Suprapubic skin (tissue), 4 donors: ENCODE data around the gene ADCY9. TPM values are rescaled to one million over a fixed set of nuclear protein-coding genes. Genes with fewer than 3 reads are reported as not detected.

Source experiments
- DNase-seq, 2 donors: peaks; one replicate each; pipeline ENCODE4 v3.0.0-alpha.2; 2019; ENCODE audit warnings: low spot score in 2 of 2
- H3K27ac ChIP-seq: fragments of 200-600 bp; sonication (generic); one replicate; pipeline ENCODE4 v1.5.1; 2019
- H3K27me3 ChIP-seq: fragments of 200-600 bp; sonication (generic); one replicate; pipeline ENCODE4 v1.5.1; 2019
- H3K36me3 ChIP-seq: fragments of 200-600 bp; sonication (generic); one replicate; pipeline ENCODE4 v1.5.1; 2019
- H3K4me1 ChIP-seq: fragments of 200-600 bp; sonication (generic); one replicate; pipeline ENCODE4 v1.5.1; 2019
- H3K4me3 ChIP-seq: fragments of 200-600 bp; sonication (generic); one replicate; pipeline ENCODE4 v1.5.1; 2019; ENCODE audit warnings: mild to moderate bottlenecking
- H3K9me3 ChIP-seq: fragments of 200-600 bp; sonication (generic); one replicate; pipeline ENCODE4 v1.5.1; 2019
- EP300 ChIP-seq: sonication (generic); formaldehyde crosslinking; IDR thresholded peaks from one replicate; pipeline ENCODE4 v1.6.1; 2017; ENCODE audit warnings: antibody characterized with exemption
- POLR2A ChIP-seq, 2 donors: fragments of 450-650 bp; IDR thresholded peaks; one replicate each; pipeline ENCODE4 v1.6.1; 2017; ENCODE audit warnings: antibody characterized with exemption in 2 of 2, mild to moderate bottlenecking in 2 of 2, moderate library complexity in 2 of 2
- POLR2AphosphoS5 ChIP-seq, 3 donors: sonication (generic); formaldehyde crosslinking; IDR thresholded peaks; one replicate each; pipeline ENCODE4 v1.6.1; 2017; ENCODE audit warnings: antibody characterized with exemption in 3 of 3
- WGBS: methylation state at CpG from one replicate; pipeline ENCODE4 v1.1.5; 2018; 5-methylcytosine and 5-hydroxymethylcytosine counted together
- total RNA-seq, 4 donors: library from RNA; depleted of rRNA; stranded (reverse); fragments of >200 nt; gene quantifications; one replicate each; pipeline ENCODE4 v1.1.0, GENCODE V29; 2016
- TF ChIP-seq, protein P1 (sequence below), 2 donors: fragments of 200-600 bp in 1 of 2; fragments of 450-650 bp in 1 of 2; sonication (generic) in 1 of 2; IDR thresholded peaks; one replicate each; pipeline ENCODE4 v1.5.1; 2016 to 2019; ENCODE audit warnings: antibody characterized with exemption in 2 of 2, mild to moderate bottlenecking in 1 of 2, moderate library complexity in 1 of 2

ADCY9 gene
- total RNA-seq, 4 donors from 2014 or later: 21.5 to 27.2 (median 26.4) TPM

DNA sequence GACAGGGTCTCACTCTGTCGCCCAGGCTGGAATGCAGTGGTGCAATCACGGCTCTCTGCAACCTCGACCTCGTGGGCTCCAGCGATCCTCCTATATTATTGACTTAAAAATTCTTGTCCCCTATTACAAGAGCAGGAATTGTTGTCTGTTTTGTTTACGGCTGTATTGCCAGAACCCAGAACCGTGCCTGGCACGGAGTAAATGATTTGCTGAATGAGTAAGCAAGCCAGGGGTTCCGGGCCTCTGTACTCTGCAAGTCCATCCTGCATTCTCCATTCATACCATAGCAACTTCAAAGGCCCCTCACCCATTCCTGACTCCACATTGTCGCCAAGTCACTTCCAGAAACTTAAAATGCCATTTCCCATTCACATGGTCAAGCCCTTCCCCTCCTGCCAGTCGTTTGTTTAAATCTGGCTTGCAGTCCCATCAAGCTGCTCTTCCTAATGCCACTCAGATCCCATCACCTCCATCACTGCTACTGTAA, 6.9 kb downstream of the ADCY9 start:
- no peak for TF ChIP-seq POLR2AphosphoS5 (IDR thresholded peaks at IDR 0.05)
- no peak for TF ChIP-seq EP300
- TF ChIP-seq, protein P1, sequence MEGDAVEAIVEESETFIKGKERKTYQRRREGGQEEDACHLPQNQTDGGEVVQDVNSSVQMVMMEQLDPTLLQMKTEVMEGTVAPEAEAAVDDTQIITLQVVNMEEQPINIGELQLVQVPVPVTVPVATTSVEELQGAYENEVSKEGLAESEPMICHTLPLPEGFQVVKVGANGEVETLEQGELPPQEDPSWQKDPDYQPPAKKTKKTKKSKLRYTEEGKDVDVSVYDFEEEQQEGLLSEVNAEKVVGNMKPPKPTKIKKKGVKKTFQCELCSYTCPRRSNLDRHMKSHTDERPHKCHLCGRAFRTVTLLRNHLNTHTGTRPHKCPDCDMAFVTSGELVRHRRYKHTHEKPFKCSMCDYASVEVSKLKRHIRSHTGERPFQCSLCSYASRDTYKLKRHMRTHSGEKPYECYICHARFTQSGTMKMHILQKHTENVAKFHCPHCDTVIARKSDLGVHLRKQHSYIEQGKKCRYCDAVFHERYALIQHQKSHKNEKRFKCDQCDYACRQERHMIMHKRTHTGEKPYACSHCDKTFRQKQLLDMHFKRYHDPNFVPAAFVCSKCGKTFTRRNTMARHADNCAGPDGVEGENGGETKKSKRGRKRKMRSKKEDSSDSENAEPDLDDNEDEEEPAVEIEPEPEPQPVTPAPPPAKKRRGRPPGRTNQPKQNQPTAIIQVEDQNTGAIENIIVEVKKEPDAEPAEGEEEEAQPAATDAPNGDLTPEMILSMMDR (IDR thresholded peaks at IDR 0.05): no peak
- no peak for TF ChIP-seq POLR2A (IDR thresholded peaks at IDR 0.05)
- Histone ChIP-seq H3K4me3 (no peak overlapping the region), H3K27me3 (no peaks in the 10 kb centered on the region), H3K36me3 (no peaks in the 10 kb centered on the region), H3K4me1 (peaks cover 37% of the 10 kb centered on the region), H3K9me3 (no peaks in the 10 kb centered on the region), H3K27ac (no peak overlapping the region)
- WGBS: 76% methylated on average over 11 of the region's 11 CpGs
- DNase-seq: no peak

- Histone ChIP-seq H3K9me3 (no peaks in the 10 kb centered on the region), H3K27ac (no peak overlapping the region), H3K4me3 (no peak overlapping the region), H3K36me3 (no peaks in the 10 kb centered on the region), H3K27me3 (no peaks in the 10 kb centered on the region), H3K4me1 (peaks cover 12% of the 10 kb centered on the region)
- no peak for DNase-seq
- TF ChIP-seq POLR2AphosphoS5 (IDR thresholded peaks at IDR 0.05): no peak
- TF ChIP-seq, protein P1 (IDR thresholded peaks at IDR 0.05): no peak
- TF ChIP-seq POLR2A (IDR thresholded peaks at IDR 0.05): no peak
- TF ChIP-seq EP300: no peak
- 89% methylated on average over 4 of the region's 4 CpGs for WGBS
These were observed 9.7 kb downstream of the ADCY9 start for GRCh38 chr16:4106516-4106915.

- H3K4me1 ChIP-seq: peaks cover 5% of the 10 kb centered on the region
- no peaks in the 10 kb centered on the region for H3K27me3 ChIP-seq
- no peak for DNase-seq
- WGBS: 94% methylated on average over 5 of the region's 5 CpGs
- no peaks in the 10 kb centered on the region for H3K36me3 ChIP-seq
- TF ChIP-seq POLR2A (IDR thresholded peaks at IDR 0.05) (no peak), POLR2AphosphoS5 (IDR thresholded peaks at IDR 0.05) (no peak), EP300 (no peak)
- TF ChIP-seq, protein P1 (IDR thresholded peaks at IDR 0.05): no peak
- no peaks in the 10 kb centered on the region for H3K9me3 ChIP-seq
- H3K27ac ChIP-seq: no peak overlapping the region
- no peak overlapping the region for H3K4me3 ChIP-seq
These were observed 10.4 kb downstream of the ADCY9 start for GRCh38 chr16:4105848-4106247.

GRCh38 chr16:4103745-4104144, 12.5 kb downstream of the ADCY9 start:
- H3K9me3 ChIP-seq: no peaks in the 10 kb centered on the region
- H3K36me3 ChIP-seq: no peaks in the 10 kb centered on the region
- DNase-seq: no peak
- no peaks in the 10 kb centered on the region for H3K4me1 ChIP-seq
- TF ChIP-seq POLR2A (IDR thresholded peaks at IDR 0.05): no peak
- TF ChIP-seq POLR2AphosphoS5 (IDR thresholded peaks at IDR 0.05): no peak
- TF ChIP-seq EP300: no peak
- TF ChIP-seq, protein P1 (IDR thresholded peaks at IDR 0.05): no peak
- no peak overlapping the region for H3K4me3 ChIP-seq
- 93% methylated on average over 15 of the region's 15 CpGs for WGBS
- H3K27ac ChIP-seq: no peak overlapping the region
- no peaks in the 10 kb centered on the region for H3K27me3 ChIP-seq

DNA sequence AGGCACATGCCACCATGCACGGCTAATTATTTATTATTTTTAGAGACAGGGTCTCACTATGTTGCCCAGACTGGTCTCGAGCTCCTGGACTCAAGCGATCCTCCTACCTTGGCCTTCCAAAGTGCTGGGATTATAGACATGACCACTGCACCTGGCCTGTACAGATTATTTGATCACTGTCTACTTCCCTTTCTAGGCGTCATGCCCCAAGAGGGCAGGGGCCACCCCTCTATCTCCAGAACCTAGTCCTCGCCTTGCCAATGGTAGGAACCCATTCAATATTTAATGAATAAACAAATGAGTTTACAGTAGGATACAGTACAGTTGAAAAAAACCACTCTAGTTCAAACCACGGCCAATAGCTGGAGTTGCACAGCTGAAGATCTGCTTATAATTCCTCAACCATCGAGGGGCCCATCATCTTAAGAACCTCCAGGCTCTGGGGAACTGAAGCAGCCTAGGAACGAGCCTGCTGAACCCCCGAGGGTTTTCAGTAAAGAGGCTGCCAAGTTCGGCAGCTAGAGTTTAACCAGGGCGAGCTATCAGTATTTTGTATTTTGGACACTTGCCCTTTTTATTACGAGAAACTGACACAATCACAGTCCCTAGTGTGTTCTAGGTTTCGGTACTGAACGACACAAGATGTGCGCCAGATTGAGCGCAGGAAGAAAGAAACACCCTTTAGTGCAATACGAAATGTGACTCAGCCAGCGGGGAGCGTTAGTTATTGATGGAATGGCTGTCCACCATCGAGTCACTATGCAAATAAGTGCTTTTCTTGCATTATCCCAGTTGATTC, 14.6 kb downstream of the ADCY9 start:
- Histone ChIP-seq H3K4me1 (peaks cover 10% of the 10 kb centered on the region), H3K9me3 (no peaks in the 10 kb centered on the region), H3K4me3 (no peak overlapping the region), H3K27me3 (no peaks in the 10 kb centered on the region), H3K27ac (no peak overlapping the region), H3K36me3 (no peaks in the 10 kb centered on the region)
- DNase-seq: no peak
- WGBS: 87% methylated on average over 20 of the region's 20 CpGs
- TF ChIP-seq POLR2A (IDR thresholded peaks at IDR 0.05): no peak
- TF ChIP-seq, protein P1 (IDR thresholded peaks at IDR 0.05): no peak
- no peak for TF ChIP-seq EP300
- TF ChIP-seq POLR2AphosphoS5 (IDR thresholded peaks at IDR 0.05): no peak
